HL-60/S4 (cell line): ENCODE measurements around the gene PLEKHG2.
"Not testable (repeated sequence)": the region's sequence is repeated elsewhere in the genome, so short reads cannot be mapped to it uniquely, and the experiment has no call there.

Experiments used
- in situ Hi-C: fragments of 300-500 bp; cut with MboI; formaldehyde crosslinking; loops from 2 replicates; pipeline ENCODE4 v1.14.3; 2022; ENCODE audit warnings: low sequenced_read_pairs

PLEKHG2 gene

GRCh38 chr19:39412100-39412866, at the start of gene PLEKHG2:
Gene PLEKHG2, plus strand, starts transcription at chr19:39412669. Its CDS starts 1,418 bp downstream, at chr19:39414087.
- in situ Hi-C loops, result no loop called here

DNA sequence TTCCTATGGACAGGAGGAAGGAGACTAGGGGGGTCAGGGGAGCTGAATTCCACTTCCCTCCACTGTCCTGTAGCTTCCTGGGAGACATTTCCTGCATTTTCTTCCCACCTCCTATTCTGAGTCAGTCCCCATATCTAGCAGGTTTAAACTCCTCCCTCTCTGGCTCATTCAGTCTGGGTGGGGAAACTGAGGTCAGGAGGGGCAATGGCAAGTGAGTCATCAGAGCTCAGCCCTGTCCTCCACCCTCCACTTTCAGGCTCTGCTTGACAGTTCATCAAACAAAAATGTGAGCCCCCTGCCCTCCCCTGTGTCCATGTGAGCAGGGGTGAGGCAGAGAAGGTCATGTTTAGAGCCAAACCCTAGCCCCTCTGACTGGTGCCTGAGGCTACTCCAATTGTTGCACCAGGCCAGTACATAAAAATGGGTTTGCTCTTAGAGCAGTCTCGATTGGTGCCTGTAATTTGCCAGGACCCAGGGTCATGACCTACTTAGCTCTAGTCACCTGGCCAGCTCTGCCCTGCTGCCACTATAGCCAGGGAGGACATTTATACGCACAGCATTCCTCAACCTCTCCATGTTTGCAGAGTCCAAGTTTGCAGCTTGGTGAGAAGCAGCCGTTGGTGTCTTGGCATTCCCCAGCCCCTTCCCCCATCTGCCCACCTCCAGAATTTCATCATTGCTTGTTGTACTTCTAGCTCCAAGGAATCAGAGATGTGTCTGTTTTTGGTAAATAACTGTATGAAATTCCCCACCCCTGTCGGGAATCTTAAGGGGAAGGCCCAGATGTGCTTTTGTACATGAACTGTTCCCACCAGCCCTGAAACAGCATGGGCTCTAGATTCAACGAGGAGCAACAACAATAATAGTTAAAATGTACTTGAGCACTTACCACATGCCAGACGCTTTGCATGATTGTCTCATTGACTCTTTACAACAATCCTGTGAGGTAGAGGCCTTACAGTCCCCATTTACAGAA, 49.5 kb upstream of the PLEKHG2 start:
- in situ Hi-C loops, result no loop called here

DNA sequence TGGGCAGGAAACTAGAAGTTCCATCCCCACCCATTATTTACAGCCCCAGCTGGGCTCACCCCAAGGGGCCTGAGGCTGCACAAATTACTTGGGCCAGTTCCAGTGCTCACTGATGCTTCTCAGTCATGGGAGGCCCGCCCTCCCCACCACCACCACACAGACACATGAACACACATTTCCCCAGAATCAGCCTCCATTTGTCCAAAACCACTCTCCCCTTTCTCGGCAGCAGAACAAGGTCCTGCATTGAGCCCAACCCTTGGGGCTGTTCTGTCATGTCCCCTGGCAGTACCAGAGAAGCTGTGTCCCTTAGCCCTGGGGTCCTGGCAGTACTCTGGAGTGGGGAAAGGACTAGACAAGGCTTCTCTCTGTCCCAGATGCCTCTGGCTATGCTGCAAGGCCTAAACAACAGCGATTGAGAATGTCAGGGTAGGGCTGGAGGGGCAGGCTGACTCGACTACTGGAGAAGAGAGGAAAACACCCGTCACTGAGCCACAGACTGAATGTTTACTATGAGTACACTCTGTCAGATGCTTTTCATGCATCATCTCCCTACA, 48.5 kb upstream of the PLEKHG2 start:
- in situ Hi-C loops, result no loop called here

DNA sequence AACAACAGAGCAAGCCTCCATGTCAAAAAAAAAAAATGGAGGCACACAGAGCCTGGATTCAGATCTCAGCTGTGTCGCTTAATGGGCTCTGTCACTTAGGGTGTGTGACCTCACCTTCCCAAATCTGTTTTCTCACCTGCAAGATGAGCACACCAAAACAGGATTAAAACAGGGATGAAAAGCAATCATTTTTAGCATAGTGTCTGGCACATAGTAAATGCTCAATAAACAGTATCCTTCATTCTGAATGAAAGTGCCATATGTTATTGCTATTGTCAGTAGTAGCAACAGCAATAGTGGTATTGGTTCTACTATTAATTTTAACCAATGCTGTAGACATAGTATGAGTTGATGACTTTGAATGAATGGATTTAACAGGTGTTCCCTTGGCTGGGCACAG, 46.9 kb upstream of the PLEKHG2 start:
- in situ Hi-C loops, result no loop called here

DNA sequence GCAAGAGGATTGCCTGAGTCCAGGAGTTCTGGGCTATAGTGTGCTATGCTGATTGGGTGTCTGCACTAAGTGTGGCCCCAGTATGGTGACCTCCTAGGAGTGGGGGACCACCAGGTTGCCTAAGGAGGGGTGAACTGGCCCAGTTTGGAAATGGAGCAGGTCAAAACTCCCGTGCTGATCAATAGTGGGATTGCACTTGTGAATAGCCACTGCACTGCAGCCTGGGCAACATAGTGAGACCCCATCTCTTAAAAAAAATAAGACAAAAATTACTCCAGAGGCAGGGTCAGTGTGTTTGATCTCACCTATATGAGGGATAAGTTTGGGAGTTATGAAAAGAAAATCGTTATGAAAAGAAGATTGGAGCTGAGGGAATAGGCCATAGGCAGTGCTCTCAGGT, 43.3 kb upstream of the PLEKHG2 start:
- in situ Hi-C loops, result no loop called here

DNA sequence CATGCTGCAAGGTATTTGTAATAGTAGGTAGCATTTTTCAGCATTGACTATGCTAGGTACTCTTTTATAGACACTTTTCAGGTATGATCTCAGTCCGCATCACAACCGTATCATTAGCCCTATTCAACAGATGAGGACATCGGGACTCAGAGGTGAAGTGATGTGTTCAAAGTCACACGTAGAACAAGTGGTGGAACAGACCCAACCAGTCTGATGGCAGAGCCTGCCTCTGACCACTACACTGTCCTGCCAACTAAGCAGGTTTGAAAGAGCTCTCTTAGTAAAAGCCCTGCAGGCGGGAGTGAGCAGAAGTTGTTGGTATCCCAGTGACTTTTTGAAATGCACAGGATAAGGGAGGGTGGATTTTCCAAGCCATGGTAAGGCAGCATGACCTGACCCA, 41.7 kb upstream of the PLEKHG2 start:
- in situ Hi-C loops, result no loop called here

DNA sequence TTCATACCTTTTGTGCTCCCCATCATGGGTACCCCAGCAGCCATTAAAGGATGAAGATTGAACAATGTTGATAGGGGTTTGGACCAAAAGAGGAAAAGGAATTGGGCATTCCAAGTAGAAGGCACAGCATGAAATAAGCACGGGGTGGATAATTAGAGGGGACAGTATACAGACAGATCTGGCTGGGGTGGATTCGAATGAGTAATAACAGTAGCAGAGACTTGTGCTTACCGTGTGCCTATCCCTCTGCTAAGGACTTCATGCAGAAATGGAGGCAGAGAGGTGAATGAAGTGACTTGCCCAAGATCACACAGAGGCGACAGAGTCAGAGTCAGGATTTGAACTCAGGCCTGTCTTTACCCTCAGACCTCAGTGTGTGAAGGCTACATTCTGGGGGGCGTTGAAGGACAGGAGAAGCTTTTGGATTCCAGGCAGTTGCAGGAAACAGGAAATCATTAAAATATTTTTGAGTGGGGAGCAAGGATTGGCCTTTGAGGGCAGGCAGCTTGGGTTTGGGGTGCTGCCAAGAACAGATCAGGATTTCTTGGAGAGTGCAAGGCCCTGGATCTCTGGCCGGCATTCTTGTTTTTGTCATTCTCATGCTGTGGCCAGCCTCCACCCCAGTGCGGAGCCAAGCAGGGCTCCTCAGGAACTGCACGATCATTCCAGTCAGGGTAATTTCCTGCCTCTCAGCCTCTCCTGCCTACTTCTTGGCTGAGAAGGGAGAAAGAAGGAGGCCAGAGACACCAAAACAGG, 40.2 kb upstream of the PLEKHG2 start:
- in situ Hi-C loops, result no loop called here

DNA sequence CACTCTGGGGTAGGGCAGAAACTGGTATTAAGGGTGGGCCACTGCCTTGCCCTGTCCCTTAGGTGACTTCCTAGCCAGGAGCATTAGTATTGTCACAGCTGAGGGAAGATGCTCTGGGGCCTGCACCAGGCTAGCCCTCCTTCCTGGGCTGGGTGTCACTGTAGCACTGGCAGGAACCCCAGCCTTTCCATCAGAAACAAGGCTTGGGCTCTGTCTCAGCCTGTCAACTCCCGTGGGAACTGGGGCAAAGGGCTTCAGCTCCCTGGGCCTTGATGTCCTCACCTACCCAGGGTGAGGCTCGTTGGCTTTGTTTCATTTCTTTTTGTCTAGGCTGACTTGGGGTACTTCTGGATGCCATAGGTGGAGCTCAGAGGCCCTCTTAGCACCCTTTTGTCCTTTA, 39.5 kb upstream of the PLEKHG2 start:
- in situ Hi-C loops, result no loop called here

DNA sequence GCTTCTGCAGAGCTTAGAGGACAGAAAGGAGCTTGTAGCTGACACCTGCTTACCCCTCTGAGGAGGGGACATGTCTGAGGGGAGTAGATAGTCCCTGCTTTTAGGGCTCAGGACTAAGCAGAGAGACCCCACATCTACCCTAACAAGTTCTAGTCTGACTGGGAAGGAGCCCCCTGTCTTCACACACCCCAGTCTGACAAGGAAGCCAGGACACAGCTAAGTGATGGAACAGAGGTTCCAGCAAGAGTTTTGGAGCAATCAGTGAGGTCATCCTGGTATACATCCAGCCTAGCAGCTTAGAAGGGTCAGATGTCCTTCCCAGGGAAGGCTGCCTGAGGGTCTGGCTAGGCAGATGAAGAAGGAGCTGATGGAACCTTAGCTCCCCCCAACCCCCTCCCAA, 36.5 kb upstream of the PLEKHG2 start:
- in situ Hi-C loops, result no loop called here

DNA sequence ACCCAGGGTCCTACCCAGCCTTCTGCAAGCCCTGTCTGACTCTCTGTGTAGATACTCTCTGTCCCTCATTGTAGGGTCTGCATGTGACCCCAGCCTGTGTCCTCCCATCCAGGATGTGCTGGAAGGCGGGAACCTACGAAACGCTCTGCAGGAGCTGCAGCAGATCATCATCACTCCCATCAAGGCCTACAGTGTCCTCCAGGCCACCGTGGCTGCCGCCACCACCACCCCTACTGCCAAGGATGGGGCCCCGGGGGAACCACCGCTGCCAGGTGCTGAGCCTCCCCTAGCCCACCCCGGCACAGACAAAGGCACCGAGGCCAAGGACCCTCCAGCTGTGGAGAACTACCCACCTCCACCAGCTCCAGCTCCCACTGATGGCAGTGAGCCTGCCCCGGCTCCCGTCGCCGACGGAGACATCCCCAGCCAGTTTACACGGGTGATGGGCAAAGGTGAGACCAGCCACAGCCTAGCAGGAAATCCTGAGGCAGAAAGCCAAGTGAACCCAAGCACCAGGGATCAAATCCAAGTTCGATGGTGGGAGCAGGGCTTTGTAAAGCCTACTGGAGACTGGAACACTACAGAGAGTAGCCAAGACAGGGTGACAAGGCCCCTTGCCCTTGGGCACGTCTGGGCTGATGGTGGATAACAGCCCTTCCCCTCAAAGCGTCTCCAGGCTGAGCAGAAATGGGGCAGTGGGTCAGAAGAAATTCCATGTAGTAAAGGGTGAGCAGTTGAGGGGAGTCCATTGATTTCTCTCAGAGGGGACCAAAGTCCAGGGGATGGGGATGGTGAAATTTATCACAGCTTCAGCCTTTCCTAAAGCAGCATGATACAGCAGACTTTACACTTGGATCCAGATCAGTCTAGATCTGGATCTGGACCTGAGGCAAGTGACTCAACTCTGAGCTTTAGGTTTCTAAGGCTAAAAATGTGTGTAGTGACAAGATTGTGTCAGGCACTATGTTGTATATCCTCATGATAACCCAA, 34.8 kb upstream of the PLEKHG2 start:
- in situ Hi-C loops, result no loop called here

GRCh38 chr19:39379366-39379765, 33.1 kb upstream of the PLEKHG2 start:
- in situ Hi-C loops, result not testable (repeated sequence)

DNA sequence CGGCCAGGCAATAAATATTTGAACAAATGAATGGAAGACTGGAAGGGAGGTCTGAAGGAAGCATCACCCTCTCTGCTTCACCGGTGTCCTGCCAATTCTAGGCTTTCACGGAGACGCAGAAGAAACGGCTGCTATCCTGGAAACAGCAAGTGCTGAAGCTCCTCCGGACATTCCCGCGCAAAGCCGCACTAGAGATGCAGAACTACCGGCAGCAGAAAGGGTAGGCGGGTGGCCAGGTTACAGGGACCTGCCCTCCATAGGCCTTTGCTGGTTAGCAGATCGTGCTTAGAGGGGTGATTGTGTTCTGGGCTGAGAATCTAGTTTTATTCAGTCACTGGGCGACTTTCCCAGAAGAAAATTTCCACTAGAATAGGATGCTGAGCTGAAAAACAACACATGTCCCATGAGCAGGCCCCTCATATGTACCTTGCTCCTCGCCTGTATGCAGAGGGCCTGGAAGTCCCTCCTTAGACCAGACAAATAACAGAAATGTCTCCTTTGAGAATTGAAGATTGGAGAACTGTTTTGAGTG, 32.5 kb upstream of the PLEKHG2 start:
- in situ Hi-C loops, result no loop called here

DNA sequence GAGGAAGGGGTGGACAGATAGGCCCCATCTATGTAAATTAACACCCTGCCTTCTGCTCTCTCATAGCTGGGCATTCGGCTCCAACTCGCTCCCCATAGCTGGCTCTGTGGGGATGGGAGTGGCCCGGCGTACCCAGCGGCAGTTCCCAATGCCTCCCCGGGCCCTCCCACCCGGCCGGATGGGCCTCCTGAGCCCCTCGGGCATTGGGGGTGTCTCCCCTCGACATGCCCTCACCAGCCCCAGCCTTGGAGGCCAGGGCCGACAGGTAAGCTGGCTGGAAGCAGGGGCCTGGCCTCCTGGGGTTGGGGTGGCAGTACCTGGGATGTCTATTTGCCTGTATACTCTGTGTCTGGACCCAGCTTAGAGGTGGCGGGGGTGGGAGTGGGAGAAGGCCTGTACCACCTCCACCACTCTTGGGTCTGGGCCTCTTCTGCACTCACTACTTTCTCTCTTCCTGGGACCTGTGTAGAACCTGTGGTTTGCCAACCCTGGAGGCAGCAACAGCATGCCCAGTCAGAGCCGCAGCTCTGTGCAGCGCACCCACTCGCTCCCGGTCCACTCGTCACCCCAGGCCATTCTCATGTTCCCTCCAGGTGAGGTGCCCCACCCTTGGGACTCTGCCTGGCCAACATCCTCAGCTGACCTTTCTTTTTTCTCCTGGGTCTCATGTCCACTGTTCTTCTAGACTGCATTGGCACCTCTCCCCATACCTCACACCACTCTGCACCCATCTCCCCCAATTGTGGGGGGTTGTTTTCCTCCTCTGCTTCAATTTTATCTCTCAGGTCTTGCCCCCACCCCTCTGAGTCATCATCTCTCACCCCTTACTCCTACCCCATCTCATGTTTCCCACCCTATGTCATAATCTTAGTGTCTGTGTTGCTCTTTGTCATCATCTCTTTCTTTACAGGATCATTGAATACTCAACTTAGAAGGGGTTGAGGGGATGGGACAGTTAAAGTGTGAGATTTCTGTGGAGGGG, 31.7 kb upstream of the PLEKHG2 start:
- in situ Hi-C loops, result no loop called here

DNA sequence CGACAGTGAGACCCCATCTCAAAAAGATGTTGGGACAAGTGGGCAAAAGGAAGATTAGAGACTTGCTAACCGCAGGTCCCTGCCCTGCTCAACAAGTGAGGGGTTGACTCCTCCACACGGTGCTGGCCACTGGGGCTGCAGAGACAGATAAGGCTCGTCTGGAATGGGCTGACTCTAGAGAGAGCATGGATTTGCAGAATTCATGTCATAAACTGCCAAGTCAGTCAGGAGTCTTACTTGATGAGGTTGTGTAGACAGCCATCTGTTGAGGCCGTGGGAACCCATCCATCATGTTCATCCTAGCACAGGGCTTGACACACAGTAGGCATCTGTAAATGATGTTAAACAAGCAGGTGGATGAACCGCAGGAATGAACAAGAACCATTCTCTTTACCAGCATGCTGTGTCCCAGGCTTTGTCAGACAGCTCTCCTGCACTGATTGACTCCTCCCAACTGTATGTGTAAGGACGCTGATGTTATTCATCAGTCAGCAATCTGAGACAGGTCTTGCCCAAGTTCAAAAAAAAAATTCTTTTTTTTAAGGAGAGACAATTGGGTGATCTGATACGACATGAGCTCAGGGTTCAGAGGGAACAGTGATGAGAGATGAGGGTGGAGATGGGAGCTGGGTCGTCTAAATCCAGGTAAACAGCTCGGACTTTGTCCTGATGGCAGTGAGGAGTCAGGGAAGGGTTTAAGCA, 30.4 kb upstream of the PLEKHG2 start:
- in situ Hi-C loops, result no loop called here

- in situ Hi-C loops, result no loop called here
Measured at GRCh38 chr19:39382991-39383828, 29.3 kb upstream of the PLEKHG2 start.

- in situ Hi-C loops, result no loop called here
Measured at GRCh38 chr19:39384839-39385568, 27.5 kb upstream of the PLEKHG2 start.
